ENCODE results near the gene DDRGK1. TPM values are rescaled to one million over a fixed set of nuclear protein-coding genes. Genes with fewer than 3 reads are reported as not detected.
"Not testable (repeated sequence)": the region's sequence is repeated elsewhere in the genome, so short reads cannot be mapped to it uniquely, and the experiment has no call there.

The DDRGK1 gene
- polyA plus RNA-seq, 1 donor from 2014 or later, result 52.1 TPM

- Mint-ChIP-seq H3K4me3 (no peak overlapping the region), H3K27ac (no peak overlapping the region), H3K36me3 (no peaks in the 10 kb centered on the region), H3K4me1 (no peaks in the 10 kb centered on the region), H3K27me3 (no peaks in the 10 kb centered on the region), H3K9me3 (no peaks in the 10 kb centered on the region)
Observed at GRCh38 chr20:3190681-3191111, 13.8 kb downstream of the DDRGK1 start.

GRCh38 chr20:3189561-3190131 is 14.8 kb downstream of the DDRGK1 start:
- H3K4me1 Mint-ChIP-seq, result no peaks in the 10 kb centered on the region
- no peaks in the 10 kb centered on the region for H3K9me3 Mint-ChIP-seq
- no peak overlapping the region for H3K4me3 Mint-ChIP-seq
- no peak overlapping the region for H3K27ac Mint-ChIP-seq
- no peaks in the 10 kb centered on the region for H3K27me3 Mint-ChIP-seq
- no peaks in the 10 kb centered on the region for H3K36me3 Mint-ChIP-seq

- Mint-ChIP-seq H3K27me3 (no peaks in the 10 kb centered on the region), H3K4me3 (no peak overlapping the region), H3K4me1 (no peaks in the 10 kb centered on the region), H3K27ac (no peak overlapping the region), H3K9me3 (no peaks in the 10 kb centered on the region), H3K36me3 (no peaks in the 10 kb centered on the region)
Observed at GRCh38 chr20:3188823-3189413, 15.6 kb downstream of the DDRGK1 start.

GRCh38 chr20:3187861-3188260 is 16.6 kb downstream of the DDRGK1 start:
- H3K36me3 Mint-ChIP-seq, H3K9me3 Mint-ChIP-seq, H3K4me1 Mint-ChIP-seq, H3K27me3 Mint-ChIP-seq, H3K4me3 Mint-ChIP-seq: not testable (repeated sequence)
- H3K27ac Mint-ChIP-seq, result peak overlapping the region in 1 of 3 donors; percentile 39

GRCh38 chr20:3183896-3184612 is 20.4 kb downstream of the DDRGK1 start:
- H3K36me3 Mint-ChIP-seq, result no peaks in the 10 kb centered on the region
- H3K27ac Mint-ChIP-seq, result no peak overlapping the region
- no peaks in the 10 kb centered on the region for H3K27me3 Mint-ChIP-seq
- no peak overlapping the region for H3K4me3 Mint-ChIP-seq
- no peaks in the 10 kb centered on the region for H3K4me1 Mint-ChIP-seq
- no peaks in the 10 kb centered on the region for H3K9me3 Mint-ChIP-seq

- H3K4me1 Mint-ChIP-seq, H3K36me3 Mint-ChIP-seq, H3K27me3 Mint-ChIP-seq, H3K27ac Mint-ChIP-seq, H3K9me3 Mint-ChIP-seq, H3K4me3 Mint-ChIP-seq: not testable (repeated sequence)
Observed at GRCh38 chr20:3182429-3182828, 22.1 kb downstream of the DDRGK1 start.

- no peaks in the 10 kb centered on the region for H3K4me1 Mint-ChIP-seq
- H3K4me3 Mint-ChIP-seq, result no peak overlapping the region
- H3K27ac Mint-ChIP-seq, result no peak overlapping the region
- no peaks in the 10 kb centered on the region for H3K9me3 Mint-ChIP-seq
- H3K36me3 Mint-ChIP-seq, result no peaks in the 10 kb centered on the region
- no peaks in the 10 kb centered on the region for H3K27me3 Mint-ChIP-seq
Observed at GRCh38 chr20:3181270-3181669, 23.2 kb downstream of the DDRGK1 start.

GRCh38 chr20:3180319-3180718 is 24.2 kb downstream of the DDRGK1 start:
- H3K27me3 Mint-ChIP-seq, result peaks cover 2% of the 10 kb centered on the region
- H3K36me3 Mint-ChIP-seq, result no peaks in the 10 kb centered on the region
- no peaks in the 10 kb centered on the region for H3K4me1 Mint-ChIP-seq
- no peak overlapping the region for H3K4me3 Mint-ChIP-seq
- H3K27ac Mint-ChIP-seq, result no peak overlapping the region
- no peaks in the 10 kb centered on the region for H3K9me3 Mint-ChIP-seq

- H3K36me3 Mint-ChIP-seq, result no peaks in the 10 kb centered on the region
- peaks cover 16% of the 10 kb centered on the region for H3K27me3 Mint-ChIP-seq
- H3K27ac Mint-ChIP-seq, result peak overlapping the region in 1 of 3 donors; percentile 39
- H3K4me3 Mint-ChIP-seq, result no peak overlapping the region
- H3K4me1 Mint-ChIP-seq, result peaks cover 1 to 11% (median 1%) of the 10 kb centered on the region in 3 donors
- H3K9me3 Mint-ChIP-seq, result no peaks in the 10 kb centered on the region
Observed at GRCh38 chr20:3177746-3178485, 26.6 kb downstream of the DDRGK1 start.

- Mint-ChIP-seq H3K27ac (peak overlapping the region in 1 of 3 donors; percentile 84), H3K27me3 (peaks cover 23% of the 10 kb centered on the region), H3K4me3 (peak overlapping the region in 3 of 4 donors; percentile 2 to 75 (median 73)), H3K9me3 (no peaks in the 10 kb centered on the region), H3K4me1 (peaks cover 6 to 11% (median 6%) of the 10 kb centered on the region in 3 donors), H3K36me3 (no peaks in the 10 kb centered on the region)
Observed at GRCh38 chr20:3175270-3175669, 29.2 kb downstream of the DDRGK1 start.

GRCh38 chr20:3174442-3175261 is 29.8 kb downstream of the DDRGK1 start:
- Mint-ChIP-seq H3K4me1 (peaks cover 6 to 11% (median 6%) of the 10 kb centered on the region in 3 donors), H3K4me3 (peak overlapping the region; percentile 73 to 91 (median 84)), H3K9me3 (no peaks in the 10 kb centered on the region), H3K36me3 (no peaks in the 10 kb centered on the region), H3K27me3 (peaks cover 23% of the 10 kb centered on the region), H3K27ac (peak overlapping the region in 1 of 3 donors; percentile 84)

GRCh38 chr20:3173610-3174441 is 30.7 kb downstream of the DDRGK1 start:
- peak overlapping the region in 1 of 3 donors; percentile 84 for H3K27ac Mint-ChIP-seq
- peaks cover 25% of the 10 kb centered on the region for H3K27me3 Mint-ChIP-seq
- H3K36me3 Mint-ChIP-seq, result no peaks in the 10 kb centered on the region
- H3K4me1 Mint-ChIP-seq, result peaks cover 6 to 11% (median 6%) of the 10 kb centered on the region in 3 donors
- no peaks in the 10 kb centered on the region for H3K9me3 Mint-ChIP-seq
- H3K4me3 Mint-ChIP-seq, result peak overlapping the region; percentile 73 to 91 (median 84)

GRCh38 chr20:3172933-3173609 is 31.4 kb downstream of the DDRGK1 start, which contains the start of gene LZTS3:
Gene LZTS3 (minus strand): TSS chr20:3173549. CDS start chr20:3167163, 6,386 bp downstream.
- H3K27ac Mint-ChIP-seq, result peak within 1 kb of the TSS in 2 of 3 donors; percentile 43 to 85
- peak within 1 kb of the TSS; percentile 82 to 92 (median 88) for H3K4me3 Mint-ChIP-seq
- no peaks in the 10 kb centered on the region for H3K36me3 Mint-ChIP-seq
- H3K27me3 Mint-ChIP-seq, result peaks cover 31% of the 10 kb centered on the region
- peaks cover 6 to 11% (median 6%) of the 10 kb centered on the region in 3 donors for H3K4me1 Mint-ChIP-seq
- H3K9me3 Mint-ChIP-seq, result no peaks in the 10 kb centered on the region

Data from IgD-negative memory B cell (primary cell).